ENCODE data around the gene GALNTL6.
A peak's percentile ranks its signal among the peaks of the same experiment; 100 is the strongest.
"Not testable (repeated sequence)": the region's sequence is repeated elsewhere in the genome, so short reads cannot be mapped to it uniquely, and the experiment has no call there.

GALNTL6 gene

GRCh38 chr4:173001571-173001970, 1188.4 kb downstream of the GALNTL6 start:
- DNase-seq, result no peak

- peak; percentile 11 for DNase-seq
Observed at GRCh38 chr4:173002830-173003561, 1189.8 kb downstream of the GALNTL6 start.

- DNase-seq, result no peak
Observed at GRCh38 chr4:173005912-173006633, 1192.9 kb downstream of the GALNTL6 start.

GRCh38 chr4:173008436-173008835, 1195.2 kb downstream of the GALNTL6 start:
- no peak for DNase-seq

- peak; percentile 11 for DNase-seq
Observed at GRCh38 chr4:173009129-173009823, 1196.1 kb downstream of the GALNTL6 start.

- no peak for DNase-seq
Observed at GRCh38 chr4:173012608-173013007, 1199.4 kb downstream of the GALNTL6 start.

- peak; percentile 52 for DNase-seq
Observed at GRCh38 chr4:173013232-173013930, 1200.2 kb downstream of the GALNTL6 start.

GRCh38 chr4:173014113-173014558, 1200.9 kb downstream of the GALNTL6 start:
- no peak for DNase-seq

- DNase-seq, result no peak
Observed at GRCh38 chr4:173014836-173015235, 1201.6 kb downstream of the GALNTL6 start.

GRCh38 chr4:173017802-173018201, 1204.6 kb downstream of the GALNTL6 start:
- DNase-seq, result no peak

GRCh38 chr4:173018446-173018845, 1205.2 kb downstream of the GALNTL6 start:
- no peak for DNase-seq

- no peak for DNase-seq
Observed at GRCh38 chr4:173019664-173020063, 1206.5 kb downstream of the GALNTL6 start.

GRCh38 chr4:173021746-173022573, 1208.8 kb downstream of the GALNTL6 start:
- DNase-seq, result peak; percentile 26

GRCh38 chr4:173024203-173024602, 1211.0 kb downstream of the GALNTL6 start:
- DNase-seq, result no peak

- DNase-seq, result peak; percentile 81
Observed at GRCh38 chr4:173025131-173025530, 1211.9 kb downstream of the GALNTL6 start.

GRCh38 chr4:173037242-173037641, 1224.0 kb downstream of the GALNTL6 start:
- no peak for DNase-seq

GRCh38 chr4:173038192-173038896, 1225.1 kb downstream of the GALNTL6 start:
- no peak for DNase-seq

- no peak for DNase-seq
Observed at GRCh38 chr4:173039617-173040577, 1226.7 kb downstream of the GALNTL6 start.

- no peak for DNase-seq
Observed at GRCh38 chr4:173041482-173041881, 1228.3 kb downstream of the GALNTL6 start.

GRCh38 chr4:173042139-173042538, 1228.9 kb downstream of the GALNTL6 start:
- DNase-seq, result not testable (repeated sequence)

All from hematopoietic multipotent progenitor cell treated with erythropoietin and hydrocortisone succinate and interleukin-3 and kit ligand, for 8 days (in vitro differentiated cells).